CMK (cell line): ENCODE results near the gene RASSF4.

Experiments used
- DNase-seq: peaks from one replicate; pipeline ENCODE4 v3.0.0-alpha.2; 2010; ENCODE audit warnings: low read depth

RASSF4 gene, protein sequence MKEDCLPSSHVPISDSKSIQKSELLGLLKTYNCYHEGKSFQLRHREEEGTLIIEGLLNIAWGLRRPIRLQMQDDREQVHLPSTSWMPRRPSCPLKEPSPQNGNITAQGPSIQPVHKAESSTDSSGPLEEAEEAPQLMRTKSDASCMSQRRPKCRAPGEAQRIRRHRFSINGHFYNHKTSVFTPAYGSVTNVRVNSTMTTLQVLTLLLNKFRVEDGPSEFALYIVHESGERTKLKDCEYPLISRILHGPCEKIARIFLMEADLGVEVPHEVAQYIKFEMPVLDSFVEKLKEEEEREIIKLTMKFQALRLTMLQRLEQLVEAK

DNA sequence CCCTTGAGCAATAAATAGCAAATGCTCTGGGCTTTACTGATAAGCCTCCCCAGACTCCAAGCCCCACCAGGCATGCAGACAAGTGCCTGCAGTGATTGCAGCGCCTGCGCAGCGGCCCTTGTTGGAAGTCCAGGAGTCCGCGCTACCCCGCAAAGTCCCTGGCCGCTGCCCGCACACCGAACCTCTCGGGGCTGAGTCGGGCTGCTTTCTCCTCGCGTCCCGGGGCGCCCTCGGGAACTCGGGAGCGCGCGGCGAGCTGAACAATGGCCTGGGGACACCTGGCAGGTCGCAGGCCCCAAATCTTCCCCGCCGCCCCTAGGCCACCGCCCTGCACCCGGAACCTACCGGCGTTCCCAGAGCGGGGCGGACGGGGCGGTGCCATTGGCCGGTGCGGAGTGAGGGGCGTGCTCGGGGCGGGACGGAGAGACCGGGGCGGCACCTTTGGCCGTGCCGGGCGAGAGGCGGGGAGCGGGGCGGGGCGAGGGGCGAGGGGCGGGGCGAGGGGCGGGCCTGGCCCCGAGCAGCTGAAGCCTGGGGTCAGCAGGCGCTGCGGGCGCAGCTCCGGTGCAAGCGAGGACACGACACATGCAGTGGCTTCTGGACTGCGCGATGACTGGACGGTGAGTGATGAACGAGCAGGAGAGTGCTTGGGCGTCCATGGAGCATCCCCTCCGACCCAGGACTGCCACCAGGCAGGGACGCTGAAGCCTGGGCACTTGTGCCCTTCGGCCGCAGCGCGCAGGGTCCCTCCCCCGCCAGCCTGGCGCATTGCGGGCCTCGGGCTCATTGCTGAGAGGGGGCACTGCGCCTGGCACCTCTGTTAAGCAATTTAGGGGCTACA, at the start of gene RASSF4:
Gene RASSF4 (plus strand): TSS at position 556 of the 841 bp plus-strand sequence. CDS start 10,401 bp downstream, outside the sequence.
- peak; percentile 66 for DNase-seq

DNA sequence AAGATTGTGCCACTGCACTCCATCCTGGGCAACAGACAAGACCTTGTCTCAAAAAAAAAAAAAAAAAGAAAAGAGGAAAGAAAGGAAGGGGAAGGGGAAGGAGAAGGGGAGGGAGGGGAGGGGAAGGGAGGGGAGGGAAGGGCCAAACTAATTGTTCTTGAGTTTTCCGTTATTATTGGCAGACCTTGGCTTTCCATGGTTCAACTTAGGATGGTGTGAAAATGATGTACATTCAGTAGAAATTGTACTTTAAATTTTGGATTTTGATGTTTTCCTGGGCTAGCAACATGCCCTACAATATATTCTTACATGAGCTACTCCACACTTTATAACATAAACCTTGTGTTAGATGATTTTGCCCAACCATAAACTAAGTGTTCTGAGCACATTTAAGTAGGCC, 49.7 kb upstream of the RASSF4 start:
- DNase-seq: no peak

DNA sequence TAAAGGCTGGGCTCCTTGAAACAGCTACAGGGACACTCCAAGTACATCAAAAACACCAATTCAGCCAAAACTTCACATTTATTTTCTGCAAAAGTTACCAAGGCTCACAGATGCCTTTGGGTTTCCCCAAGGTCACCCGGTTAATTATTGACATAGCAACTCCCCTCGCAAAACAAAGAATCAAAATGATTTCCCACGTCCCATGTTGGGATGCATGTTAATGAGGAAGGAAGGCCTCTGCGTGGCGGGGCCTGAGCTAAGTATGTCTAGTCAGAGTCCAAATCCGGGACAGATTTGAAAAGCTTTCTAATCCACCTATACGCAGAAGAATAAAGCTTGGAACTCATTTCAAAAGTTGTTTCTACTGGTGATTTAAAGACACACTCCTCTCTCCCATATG, 49.0 kb upstream of the RASSF4 start:
- DNase-seq: no peak

DNA sequence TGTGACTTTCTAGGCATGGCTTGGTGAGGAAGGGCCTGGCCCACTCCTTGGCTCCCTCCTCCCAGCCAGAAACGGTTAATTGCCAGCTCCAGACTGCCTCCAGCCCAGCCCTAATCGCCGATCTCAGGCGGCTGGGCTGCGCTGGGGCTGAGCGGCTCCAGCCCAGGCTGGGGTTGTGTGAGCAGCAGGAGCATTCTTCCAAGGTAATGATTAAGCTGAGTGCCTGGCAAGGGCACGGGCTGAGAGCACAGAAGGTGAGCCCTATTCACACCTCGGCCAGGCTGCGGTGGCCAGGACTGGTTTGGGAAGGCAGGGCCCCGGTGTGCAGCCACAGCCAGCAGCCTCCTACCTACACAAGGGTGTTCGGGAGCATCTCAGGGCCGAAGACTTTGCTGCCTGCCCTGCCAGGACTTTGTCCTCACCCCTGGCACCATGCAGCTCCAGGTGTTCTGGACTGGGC, 48.5 kb upstream of the RASSF4 start, which contains the start of gene TMEM72:
Gene TMEM72 (plus strand): TSS at position 257 of the 460 bp plus-strand sequence. CDS start 176 bp downstream, at position 433.
- no peak for DNase-seq

DNA sequence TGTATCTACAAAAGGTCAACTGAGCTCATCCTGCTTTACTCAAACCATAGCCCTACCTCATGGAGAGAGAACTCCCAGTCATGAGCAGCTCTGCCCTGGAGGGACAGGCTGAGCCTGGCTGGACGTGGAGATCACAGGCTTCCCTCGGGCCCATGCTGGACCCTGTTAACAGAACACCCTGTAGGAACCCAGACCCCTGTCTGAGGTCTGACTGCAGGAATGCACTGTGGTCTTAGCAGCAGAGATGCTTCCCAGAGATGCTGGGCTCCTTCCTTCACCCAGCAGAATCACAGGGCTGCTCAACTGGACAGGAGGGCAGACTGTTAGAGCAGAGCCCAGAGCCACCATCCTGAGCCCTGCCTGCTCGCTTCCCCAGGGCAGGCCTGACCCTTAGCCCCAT, 47.7 kb upstream of the RASSF4 start:
- DNase-seq: no peak

DNA sequence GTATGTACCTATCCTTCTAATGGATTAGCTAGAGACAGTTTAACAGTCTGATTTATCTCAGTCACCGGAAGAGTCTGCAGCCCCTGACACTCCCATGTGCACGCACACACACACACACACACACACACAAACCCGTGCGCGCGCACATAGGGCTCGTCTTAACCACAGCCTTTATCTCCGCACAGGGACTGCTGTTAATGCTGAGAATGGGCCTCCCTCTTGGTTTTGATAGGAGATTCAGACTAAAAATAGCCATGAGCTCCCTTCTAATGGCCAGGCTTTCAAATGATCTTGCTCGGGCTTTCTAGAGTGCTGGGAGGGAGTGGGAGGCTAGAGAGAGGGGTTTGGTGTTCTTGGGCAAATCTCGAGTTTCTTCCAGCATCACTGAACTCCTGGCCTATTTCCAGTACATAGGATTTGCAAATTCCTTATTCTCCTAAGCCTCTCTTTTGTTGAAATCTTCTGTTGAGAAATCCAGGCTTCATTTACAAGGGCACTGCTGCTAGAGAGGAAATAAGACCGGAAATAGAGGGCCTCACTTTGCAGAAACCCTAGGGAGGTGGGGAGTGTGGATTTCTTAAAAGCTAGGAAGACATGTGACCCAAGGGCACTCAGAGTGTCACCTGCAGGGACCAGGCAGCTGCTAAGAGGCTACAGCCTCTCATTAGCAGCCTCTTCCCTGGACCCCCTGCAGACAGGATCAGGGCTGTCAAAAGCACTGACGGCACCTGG, 46.1 kb upstream of the RASSF4 start:
- peak; percentile 91 for DNase-seq

DNA sequence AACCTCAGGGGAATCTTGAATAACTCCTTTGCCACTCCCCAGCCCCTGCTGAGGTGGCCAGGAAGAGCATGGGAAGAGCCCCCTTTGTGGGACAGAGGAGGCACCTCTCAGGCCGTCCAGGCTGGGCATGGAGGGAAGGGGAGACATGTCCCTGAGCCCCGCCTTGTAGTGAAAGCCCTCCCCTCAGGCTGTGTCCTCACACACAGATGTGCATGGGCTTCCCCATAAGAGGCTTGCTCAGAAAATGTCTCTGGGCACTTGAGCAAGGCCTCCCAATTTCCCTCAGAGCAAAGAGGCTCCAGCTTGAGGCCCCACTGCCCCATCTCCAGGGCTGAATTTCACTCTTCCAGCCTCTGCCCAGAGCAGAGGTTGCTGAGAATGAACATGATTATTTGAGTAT, 44.7 kb upstream of the RASSF4 start:
- no peak for DNase-seq

DNA sequence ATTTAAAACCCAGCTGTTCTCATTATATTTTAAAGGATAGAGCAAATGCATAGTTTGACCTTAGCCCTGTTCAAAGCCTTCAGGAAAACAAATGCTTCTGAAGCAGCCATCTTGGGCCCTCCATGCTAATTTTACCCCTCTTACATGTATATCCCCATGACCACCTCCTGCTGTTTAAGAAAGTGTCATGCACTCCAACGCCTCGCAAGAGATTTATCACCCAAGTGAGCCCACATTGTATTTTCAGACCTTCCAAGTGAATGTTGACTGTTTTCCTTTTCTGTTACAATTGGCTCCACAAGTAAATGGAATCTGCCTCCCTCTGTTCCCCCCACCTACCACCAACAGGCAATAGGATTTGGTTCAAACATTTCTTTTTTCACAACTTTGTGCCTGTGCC, 43.2 kb upstream of the RASSF4 start:
- DNase-seq: no peak

DNA sequence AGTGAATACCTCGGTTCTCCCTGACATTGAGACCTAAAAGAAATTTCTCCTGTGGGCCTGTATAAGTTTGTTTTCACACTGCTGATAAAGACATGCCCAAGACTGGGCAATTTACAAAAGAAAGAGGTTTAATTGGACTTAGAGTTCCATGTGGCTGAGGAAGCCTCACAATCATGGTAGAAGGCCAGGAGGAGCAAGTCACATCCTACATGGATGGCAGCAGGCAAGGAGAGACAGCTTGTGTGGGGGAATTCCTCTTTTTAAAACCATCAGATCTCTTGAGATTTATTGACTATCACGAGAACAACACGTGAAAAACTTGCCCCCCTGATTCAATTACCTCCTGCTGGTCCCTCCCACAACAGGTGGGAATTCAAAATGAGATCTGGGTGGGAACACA, 41.8 kb upstream of the RASSF4 start:
- DNase-seq: no peak

DNA sequence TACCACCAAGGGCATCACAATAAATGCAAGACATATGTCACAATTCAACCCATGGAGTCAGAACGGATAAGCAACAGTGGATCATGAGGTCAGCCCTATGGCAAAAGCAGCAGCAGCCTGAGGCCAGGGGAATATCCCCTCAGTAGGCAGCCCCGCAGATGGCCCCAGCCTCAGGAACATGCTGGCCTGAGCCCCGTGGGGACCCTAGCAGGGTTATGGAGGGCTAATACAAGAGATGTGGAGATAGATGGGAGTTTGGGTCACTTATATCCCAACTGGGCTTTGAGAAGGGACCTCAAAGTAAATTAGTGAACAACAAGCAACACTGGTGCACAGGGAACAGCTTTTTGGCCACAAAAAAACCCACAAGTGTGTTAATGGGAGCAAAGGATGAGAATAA, 39.4 kb upstream of the RASSF4 start:
- DNase-seq: no peak

DNA sequence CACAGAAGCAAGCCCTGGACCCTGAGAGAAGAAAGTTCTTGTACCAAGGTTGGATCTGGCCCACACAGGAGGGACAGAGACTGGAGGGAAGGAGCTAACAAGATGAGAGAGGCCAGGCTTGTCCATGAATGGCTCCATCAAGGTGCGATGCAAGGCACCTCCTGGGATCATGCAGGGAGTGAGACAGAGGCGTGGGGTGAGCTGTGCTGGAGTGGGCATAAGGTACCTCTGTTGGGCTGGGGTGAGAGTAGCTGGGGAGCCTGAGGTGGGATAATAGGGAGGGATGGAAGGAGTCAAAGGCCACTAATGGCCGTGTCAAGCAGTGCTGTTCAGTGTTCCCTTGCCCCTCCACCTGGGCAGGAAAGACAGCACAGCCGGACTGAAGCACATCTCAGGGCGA, 38.5 kb upstream of the RASSF4 start:
- no peak for DNase-seq

DNA sequence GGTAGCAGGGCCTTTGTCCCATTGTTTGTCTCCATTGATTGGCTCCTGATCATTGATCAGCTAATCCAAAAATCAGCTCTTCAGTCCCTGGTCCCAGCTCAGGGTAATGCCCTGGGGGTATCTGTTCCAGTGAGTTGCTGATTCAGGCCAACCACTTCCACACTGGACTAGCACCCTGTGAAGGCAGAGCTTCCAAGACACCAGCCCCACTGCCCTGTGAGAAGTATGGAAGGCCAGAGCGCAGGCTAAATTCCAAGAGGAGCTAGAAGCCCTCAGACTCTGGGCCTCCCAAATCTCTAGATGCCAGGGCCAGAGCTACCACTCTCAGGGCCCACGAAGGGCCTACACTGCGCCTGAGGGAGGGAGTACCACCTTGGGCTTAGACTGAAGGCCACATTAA, 38.1 kb upstream of the RASSF4 start:
- no peak for DNase-seq

DNA sequence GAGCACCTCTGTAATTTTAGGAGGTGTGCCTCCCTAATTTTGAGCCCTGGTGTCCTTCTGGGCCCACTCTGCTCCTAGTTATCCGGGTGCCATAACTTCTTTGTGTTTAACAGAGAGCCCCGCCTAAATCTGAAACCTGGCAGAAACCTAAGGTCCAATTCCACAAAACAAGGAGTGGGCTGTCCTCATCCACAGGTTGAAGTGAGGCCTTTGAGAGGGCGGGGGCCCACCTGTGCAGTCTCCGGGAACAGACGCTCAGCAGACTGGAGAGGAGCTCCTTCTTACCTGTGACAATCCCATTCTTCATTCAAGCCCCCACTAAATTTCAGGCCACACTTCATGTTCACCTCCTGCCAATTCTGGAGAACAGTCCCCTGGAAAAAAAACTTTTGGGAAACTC, 37.6 kb upstream of the RASSF4 start:
- DNase-seq: no peak

DNA sequence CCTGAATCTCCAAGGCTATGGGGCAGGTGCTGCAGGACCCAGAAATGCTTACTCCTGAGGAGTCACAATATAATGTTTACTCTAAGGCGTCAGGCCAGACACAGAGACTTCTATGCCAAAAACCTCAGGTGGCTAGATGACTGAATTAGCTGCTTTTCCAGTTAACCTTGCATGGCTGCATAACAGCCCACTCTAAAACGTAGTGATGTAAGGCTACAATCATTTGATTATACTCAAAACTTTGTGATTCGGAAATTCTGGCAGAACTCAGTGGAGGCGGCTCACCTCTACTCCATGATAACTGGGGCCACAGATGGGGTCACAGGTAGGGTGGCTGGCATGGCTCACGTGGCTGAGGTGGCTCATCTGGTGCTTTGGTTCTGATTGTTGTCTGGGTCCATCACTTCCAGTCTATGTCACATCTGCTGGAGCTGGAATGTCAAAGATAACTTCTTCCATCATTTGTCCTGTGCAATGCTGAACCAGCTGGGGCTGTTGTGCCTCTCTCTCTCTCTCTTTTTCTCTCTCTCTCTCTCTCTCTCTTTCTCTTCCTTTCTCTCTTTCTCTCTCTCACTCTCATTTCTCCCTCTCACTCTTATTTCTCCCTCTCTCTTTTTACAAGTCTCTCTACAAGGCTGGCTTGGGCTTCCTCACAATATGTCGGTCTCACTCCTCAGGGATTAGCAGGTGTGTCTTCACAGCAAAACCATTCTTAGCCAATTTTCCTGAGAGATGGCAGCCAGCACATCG, 36.6 kb upstream of the RASSF4 start:
- no peak for DNase-seq

DNA sequence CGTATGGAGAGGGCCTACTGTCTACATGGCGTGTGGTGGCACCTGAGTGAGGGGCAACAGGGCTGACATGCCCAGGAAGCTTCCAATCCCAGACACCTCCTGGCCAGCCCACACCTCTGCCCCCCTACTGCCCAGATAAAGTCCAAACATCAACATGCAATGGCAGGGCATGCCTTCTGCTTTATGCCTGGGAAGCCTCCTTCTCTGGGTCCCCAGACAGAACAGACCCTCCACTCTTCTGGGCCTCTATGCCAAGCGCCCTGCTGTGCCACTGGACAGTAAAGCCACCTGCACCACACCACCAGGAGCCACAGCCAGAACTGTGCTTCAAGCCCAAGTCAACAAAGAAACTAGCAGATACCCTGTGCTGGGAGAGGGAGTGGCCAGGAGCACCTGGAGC, 36.0 kb upstream of the RASSF4 start:
- no peak for DNase-seq

DNA sequence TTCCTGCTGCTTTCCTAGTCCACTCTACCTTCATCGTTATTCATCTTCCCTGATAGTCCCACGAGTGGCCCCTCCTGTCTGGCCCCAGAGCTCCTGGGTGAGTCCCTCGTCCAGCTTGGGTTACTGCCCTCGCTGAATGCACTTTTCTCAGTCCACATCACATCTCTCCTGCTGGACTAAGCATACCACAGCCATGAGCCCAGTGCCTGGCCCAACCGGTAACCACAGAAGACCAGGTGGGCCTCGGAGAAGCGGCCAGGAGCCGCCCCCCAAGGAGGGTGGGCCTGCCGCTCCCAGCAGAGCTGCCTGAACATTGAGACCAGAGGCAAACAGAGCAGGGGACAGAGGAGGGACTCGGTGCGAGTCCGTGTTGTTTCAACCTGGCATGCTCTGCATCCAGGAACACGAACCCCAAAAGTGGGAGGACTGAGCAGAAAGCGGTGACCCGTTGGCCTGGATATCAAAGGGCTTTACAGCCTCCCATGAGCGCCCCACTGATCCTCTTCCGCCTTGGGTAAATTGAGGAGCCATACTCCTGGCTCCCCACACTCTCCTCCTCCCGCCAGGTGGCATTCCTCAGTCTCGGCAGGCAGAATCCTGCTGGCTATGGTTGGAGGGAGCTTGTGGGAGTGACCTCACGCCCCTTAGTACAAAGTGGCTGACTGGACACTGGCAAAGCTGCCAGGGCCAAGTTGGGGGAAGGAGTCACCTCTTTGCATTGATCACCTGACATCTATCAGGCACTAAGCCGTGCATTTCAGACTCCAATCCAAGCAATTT, 35.2 kb upstream of the RASSF4 start:
- DNase-seq: no peak

DNA sequence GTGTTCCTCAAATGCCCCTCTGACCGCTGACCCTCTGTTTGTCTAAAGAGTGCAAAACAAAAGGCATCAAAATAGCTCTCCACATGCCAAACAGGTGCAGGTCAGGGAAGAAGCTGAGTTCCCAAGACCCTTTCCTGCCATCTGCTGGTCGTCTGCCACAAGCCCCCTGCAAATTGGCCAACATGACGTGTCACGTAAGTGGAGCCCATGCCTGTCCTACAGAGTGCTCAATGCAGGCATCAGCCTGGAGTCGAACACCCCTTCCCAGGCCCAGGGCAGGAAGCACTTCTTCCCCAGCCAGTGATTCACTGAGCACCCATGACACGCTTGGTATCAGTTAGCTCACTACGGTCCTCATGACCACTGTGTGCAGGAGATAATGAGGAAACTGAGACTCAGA, 34.4 kb upstream of the RASSF4 start:
- DNase-seq: peak; percentile 45

DNA sequence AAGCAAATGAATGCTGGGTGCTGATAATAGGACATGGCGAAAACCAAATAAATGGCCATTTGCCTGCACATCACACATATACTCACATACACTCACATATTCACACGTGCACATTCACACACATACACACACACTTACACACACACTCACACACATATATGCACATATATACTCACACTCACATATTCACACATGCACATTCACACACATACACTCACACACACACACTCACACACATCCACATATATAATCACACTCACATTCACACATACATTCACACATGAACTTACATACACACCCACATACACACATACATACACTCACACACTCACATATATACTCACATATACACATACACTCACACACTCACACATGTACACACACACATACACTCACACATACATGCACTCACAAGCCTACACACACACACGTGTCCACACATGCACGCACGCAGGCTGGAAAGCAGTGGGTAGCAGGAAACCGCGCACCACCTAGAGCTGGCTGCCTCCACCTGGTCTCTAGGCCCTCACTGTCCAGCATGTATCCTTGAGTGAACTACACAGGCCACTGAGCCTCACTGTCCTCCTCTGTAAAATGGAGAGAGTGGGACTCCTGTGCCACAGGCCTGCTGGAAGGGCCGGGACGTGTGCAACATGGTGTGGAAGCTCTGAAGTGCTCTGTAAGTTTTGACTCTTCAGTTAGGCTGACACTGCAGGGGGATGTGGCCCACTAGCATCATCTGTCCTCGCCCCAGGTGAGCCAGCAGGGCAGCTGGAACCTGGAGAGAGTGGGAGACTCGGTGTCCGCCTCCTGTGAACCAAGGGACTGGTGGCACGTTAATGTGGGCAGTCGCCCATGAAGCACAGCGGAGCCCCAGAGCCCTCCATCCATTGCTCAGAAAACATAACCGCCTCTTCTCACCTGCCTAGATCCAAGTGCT, 33.5 kb upstream of the RASSF4 start:
- DNase-seq: no peak

DNA sequence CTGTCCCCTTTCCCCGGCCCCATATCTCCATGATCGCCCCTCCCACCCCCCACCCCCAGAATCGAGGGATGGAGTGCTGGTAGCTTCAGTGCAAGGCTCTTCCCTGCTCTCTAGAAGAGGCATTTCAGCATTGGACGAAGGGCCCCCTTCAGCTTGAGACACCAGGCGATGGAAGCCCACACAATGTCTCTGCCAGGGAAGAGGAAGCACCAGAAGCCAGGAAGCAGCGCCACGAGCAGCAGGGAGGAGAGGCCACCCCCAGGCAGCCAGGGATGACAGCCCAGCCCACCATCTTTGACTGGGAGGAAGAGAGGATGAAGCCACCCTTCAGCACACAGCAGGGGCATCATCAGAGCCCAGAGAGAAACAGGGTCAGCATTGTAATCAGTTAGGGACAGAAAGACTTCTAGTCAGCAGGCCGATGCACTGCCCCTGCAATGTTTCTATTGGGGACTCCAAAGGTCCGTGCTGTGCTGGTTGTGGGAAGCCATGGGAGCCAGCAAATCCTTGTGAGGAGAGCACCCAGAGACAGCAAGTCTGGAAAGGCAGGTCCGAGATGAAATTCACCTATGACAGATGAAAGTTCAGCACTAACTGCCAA, 32.8 kb upstream of the RASSF4 start:
- no peak for DNase-seq
